Effector memory CD8-positive, alpha-beta T cell (primary cell): ENCODE data around the gene DYNC1LI2.

ENCODE experiments used
- ATAC-seq: fragments of 150-1000 bp; cut with Tn5 transposase; replicated peaks from 2 replicates; pipeline ENCODE4 v1.10.0; 2021; ENCODE audit warnings: mild to moderate bottlenecking, moderate library complexity
- DNase-seq, 3 experiments: peaks; one replicate each; pipeline ENCODE4 v3.0.0; 2021
- H3K27ac Mint-ChIP-seq, 2 donors: one replicate each; pipeline ENCODE4 v1.8.0; 2022; ENCODE audit warnings: mild to moderate bottlenecking in 2 of 2, mixed read lengths in 2 of 2, moderate library complexity in 2 of 2
- H3K27me3 Mint-ChIP-seq, 2 donors: one replicate each; pipeline ENCODE4 v1.8.0; 2022; ENCODE audit warnings: mixed read lengths in 2 of 2
- H3K36me3 Mint-ChIP-seq: one replicate; pipeline ENCODE4 v1.8.0; 2022; ENCODE audit warnings: mild to moderate bottlenecking, moderate library complexity, mixed read lengths; ENCODE audit not compliant: insufficient read depth
- H3K4me1 Mint-ChIP-seq, 2 donors: one replicate each; pipeline ENCODE4 v1.8.0; 2022; ENCODE audit warnings: low read depth in 2 of 2, mixed read lengths in 2 of 2
- H3K4me3 Mint-ChIP-seq, 2 donors: one replicate each; pipeline ENCODE4 v1.8.0; 2022; ENCODE audit warnings: mild to moderate bottlenecking in 2 of 2, mixed read lengths in 2 of 2, moderate library complexity in 2 of 2
- H3K9me3 Mint-ChIP-seq, 2 donors: one replicate each; pipeline ENCODE4 v1.8.0; 2022; ENCODE audit warnings: mixed read lengths in 2 of 2

The DYNC1LI2 gene

DNA sequence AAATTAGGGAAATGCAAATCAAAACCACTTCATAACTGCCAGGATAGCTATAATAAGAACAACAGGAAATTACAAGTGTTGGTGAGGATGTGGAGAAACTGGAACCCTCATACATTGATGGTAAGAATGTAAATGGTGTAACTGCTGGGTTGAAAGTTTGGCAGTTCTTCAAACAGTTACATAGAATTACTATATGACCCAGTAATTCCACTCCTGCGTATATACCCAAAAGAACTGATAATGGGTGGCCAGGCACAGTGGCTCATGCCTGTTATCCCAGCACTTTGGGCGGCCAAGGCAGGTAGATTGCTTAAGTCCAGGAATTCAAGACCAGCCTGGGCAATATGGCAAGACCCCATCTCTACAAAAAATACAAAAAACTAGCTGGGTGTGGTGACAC, 50.4 kb downstream of the DYNC1LI2 start:
- no peak for DNase-seq
- H3K4me3 Mint-ChIP-seq = no peak overlapping the region
- peaks cover 0 to 3% of the 10 kb centered on the region in 2 donors for H3K4me1 Mint-ChIP-seq
- no peaks in the 10 kb centered on the region for H3K9me3 Mint-ChIP-seq
- peaks cover 6% of the 10 kb centered on the region for H3K36me3 Mint-ChIP-seq
- H3K27me3 Mint-ChIP-seq = peaks cover 5 to 44% of the 10 kb centered on the region in 2 donors
- ATAC-seq = no peak
- H3K27ac Mint-ChIP-seq = no peak overlapping the region

- ATAC-seq (no peak), DNase-seq (no peak)
- peaks cover 6% of the 10 kb centered on the region for H3K36me3 Mint-ChIP-seq
- no peaks in the 10 kb centered on the region for H3K9me3 Mint-ChIP-seq
- H3K27me3 Mint-ChIP-seq = peaks cover 5 to 43% of the 10 kb centered on the region in 2 donors
- H3K4me3 Mint-ChIP-seq = no peak overlapping the region
- H3K27ac Mint-ChIP-seq = no peak overlapping the region
- peaks cover 0 to 8% of the 10 kb centered on the region in 2 donors for H3K4me1 Mint-ChIP-seq
These were observed 51.5 kb downstream of the DYNC1LI2 start for GRCh38 chr16:66699898-66700297.

GRCh38 chr16:66698046-66698445, 53.4 kb downstream of the DYNC1LI2 start:
- H3K36me3 Mint-ChIP-seq = peaks cover 6% of the 10 kb centered on the region
- no peak overlapping the region for H3K27ac Mint-ChIP-seq
- peaks cover 5 to 26% of the 10 kb centered on the region in 2 donors for H3K27me3 Mint-ChIP-seq
- H3K4me1 Mint-ChIP-seq = peaks cover 0 to 8% of the 10 kb centered on the region in 2 donors
- no peaks in the 10 kb centered on the region for H3K9me3 Mint-ChIP-seq
- H3K4me3 Mint-ChIP-seq = peak overlapping the region; percentile 76 to 79
- no peak for DNase-seq
- no peak for ATAC-seq

- H3K27ac Mint-ChIP-seq = peak within 1 kb of the TSS in 1 of 2 donors; percentile 60
- H3K4me1 Mint-ChIP-seq = peaks cover 0 to 8% of the 10 kb centered on the region in 2 donors
- ATAC-seq (peak; percentile 91), DNase-seq (peak; percentile 53 to 59 (median 59))
- peak within 1 kb of the TSS; percentile 76 to 79 for H3K4me3 Mint-ChIP-seq
- peaks cover 6% of the 10 kb centered on the region for H3K36me3 Mint-ChIP-seq
- peaks cover 5 to 21% of the 10 kb centered on the region in 2 donors for H3K27me3 Mint-ChIP-seq
- H3K9me3 Mint-ChIP-seq = no peaks in the 10 kb centered on the region
These were observed 54.5 kb downstream of the DYNC1LI2 start, which contains the start of gene CMTM4 for GRCh38 chr16:66696669-66697630. CMTM4 (minus strand) TSS chr16:66696743; CDS start chr16:66696525, 218 bp downstream.

DNA sequence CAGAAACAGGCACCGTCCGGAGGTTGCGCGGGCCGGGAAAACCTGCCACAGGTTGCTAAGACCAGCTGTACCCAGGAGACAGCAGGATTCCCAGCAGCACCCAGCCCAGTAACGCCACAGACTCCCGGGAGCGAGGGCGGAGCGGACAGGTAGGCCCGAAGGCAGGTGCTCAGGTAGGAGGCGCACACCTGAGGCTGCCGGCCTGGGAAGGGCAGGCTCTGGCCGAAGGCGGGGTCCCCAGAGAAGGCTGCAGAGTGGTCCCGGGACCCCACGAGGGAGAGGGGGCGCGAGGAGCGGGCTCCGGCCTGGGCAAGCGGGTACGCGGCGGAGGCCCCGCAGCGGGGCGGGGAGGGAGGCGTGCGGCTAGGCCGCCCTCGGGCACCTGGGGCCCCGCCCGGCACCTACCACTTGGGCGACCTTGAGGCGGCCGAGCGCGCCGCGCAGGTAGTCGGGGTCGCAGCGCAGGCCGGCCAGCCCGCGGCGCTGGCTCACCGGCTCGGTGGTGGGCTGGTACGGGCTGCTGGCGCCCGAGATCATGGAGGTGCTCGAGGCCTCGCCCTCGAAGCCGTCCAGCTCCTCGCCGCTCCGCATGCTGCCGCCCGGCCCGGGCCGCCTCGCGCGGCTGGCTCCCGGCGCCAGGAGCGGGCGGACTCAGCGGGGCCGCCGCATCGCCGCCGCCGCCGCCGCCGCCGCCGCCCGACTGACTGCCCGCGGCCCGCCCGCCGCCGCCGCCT, 55.3 kb downstream of the DYNC1LI2 start:
- peaks cover 0 to 8% of the 10 kb centered on the region in 2 donors for H3K4me1 Mint-ChIP-seq
- peaks cover 5 to 21% of the 10 kb centered on the region in 2 donors for H3K27me3 Mint-ChIP-seq
- ATAC-seq = peak; percentile 54
- peak overlapping the region in 1 of 2 donors; percentile 60 for H3K27ac Mint-ChIP-seq
- H3K9me3 Mint-ChIP-seq = no peaks in the 10 kb centered on the region
- peaks cover 6% of the 10 kb centered on the region for H3K36me3 Mint-ChIP-seq
- peak overlapping the region; percentile 72 to 78 for H3K4me3 Mint-ChIP-seq
- peak in 2 of 3 experiments; percentile 10 to 32 for DNase-seq

DNA sequence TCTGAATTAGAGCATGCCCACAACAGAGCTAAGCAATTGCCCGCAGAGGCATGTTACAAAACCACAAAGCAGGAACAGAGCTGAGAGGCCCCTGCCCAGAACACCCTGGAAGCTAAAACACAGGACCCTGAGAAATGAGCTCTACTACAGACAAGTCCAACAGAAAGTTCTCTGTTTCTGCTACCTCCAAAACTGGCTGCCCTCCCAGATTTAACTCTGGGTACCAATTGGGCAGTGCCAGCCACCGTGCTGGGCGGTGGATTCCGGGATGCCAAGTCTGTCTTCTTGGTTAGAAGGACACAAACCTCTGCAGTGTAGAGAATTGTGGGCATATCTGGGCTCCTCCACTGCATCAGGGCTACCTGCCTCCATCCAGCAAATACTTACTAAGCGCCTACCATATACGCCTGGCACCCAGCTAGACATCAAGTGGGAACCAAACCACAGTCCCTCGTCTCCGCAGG, 55.9 kb downstream of the DYNC1LI2 start:
- DNase-seq = no peak
- H3K4me3 Mint-ChIP-seq = peak overlapping the region; percentile 72 to 78
- peak overlapping the region in 1 of 2 donors; percentile 60 for H3K27ac Mint-ChIP-seq
- peaks cover 0 to 8% of the 10 kb centered on the region in 2 donors for H3K4me1 Mint-ChIP-seq
- ATAC-seq = no peak
- no peaks in the 10 kb centered on the region for H3K9me3 Mint-ChIP-seq
- H3K36me3 Mint-ChIP-seq = peaks cover 6% of the 10 kb centered on the region
- peaks cover 5 to 21% of the 10 kb centered on the region in 2 donors for H3K27me3 Mint-ChIP-seq

DNA sequence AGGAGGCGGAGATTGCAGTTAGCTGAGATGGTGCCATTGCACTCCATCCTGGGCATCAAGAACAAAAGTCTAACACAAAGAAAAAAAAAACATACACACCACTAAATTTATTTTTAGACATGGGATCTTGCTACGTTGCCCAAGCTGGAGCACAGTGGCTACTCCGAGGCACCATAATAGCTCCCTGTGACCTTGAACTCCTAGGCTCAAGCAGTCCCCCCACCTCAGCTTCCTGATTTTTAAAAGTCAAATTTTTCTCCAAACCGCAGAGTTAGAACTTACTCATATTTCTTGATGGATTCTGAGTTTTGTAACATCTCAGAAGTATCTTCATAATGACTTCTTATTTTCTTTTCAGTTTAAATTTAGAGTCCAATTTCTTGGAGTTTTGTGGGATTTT, 58.3 kb downstream of the DYNC1LI2 start:
- Mint-ChIP-seq H3K4me1 (peaks cover 0 to 8% of the 10 kb centered on the region in 2 donors), H3K4me3 (no peak overlapping the region), H3K27me3 (peaks cover 0 to 3% of the 10 kb centered on the region in 2 donors), H3K27ac (no peak overlapping the region), H3K36me3 (peaks cover 6% of the 10 kb centered on the region), H3K9me3 (no peaks in the 10 kb centered on the region)
- DNase-seq (no peak), ATAC-seq (no peak)

- Mint-ChIP-seq H3K27ac (no peak overlapping the region), H3K4me1 (peaks cover 0 to 7% of the 10 kb centered on the region in 2 donors), H3K36me3 (peaks cover 6% of the 10 kb centered on the region), H3K9me3 (no peaks in the 10 kb centered on the region), H3K27me3 (no peaks in the 10 kb centered on the region), H3K4me3 (no peak overlapping the region)
- ATAC-seq = no peak
- DNase-seq = no peak
These were observed 59.1 kb downstream of the DYNC1LI2 start for GRCh38 chr16:66692341-66692740.

DNA sequence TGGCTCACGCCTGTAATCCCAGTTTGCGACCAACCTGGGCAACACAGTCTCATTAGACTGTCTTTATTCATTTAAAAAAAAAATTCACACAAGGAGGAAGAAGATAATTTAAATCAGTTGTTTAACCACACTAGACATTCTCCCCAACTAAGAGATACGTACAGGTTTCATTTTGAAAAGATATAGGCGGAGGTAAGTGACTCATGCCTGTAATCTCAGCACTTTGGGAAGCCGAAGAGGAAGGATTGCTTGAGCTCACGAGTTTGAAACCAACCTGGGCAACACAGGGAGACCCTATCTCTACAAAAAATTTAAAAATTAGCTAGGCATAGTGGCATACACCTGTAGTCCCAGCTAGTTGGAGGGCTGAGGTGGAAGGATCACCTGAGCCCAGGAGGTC, 60.2 kb downstream of the DYNC1LI2 start:
- Mint-ChIP-seq H3K4me3 (no peak overlapping the region), H3K27me3 (no peaks in the 10 kb centered on the region), H3K27ac (no peak overlapping the region), H3K36me3 (no peaks in the 10 kb centered on the region), H3K9me3 (no peaks in the 10 kb centered on the region), H3K4me1 (peaks cover 0 to 5% of the 10 kb centered on the region in 2 donors)
- no peak for DNase-seq
- ATAC-seq = no peak

DNA sequence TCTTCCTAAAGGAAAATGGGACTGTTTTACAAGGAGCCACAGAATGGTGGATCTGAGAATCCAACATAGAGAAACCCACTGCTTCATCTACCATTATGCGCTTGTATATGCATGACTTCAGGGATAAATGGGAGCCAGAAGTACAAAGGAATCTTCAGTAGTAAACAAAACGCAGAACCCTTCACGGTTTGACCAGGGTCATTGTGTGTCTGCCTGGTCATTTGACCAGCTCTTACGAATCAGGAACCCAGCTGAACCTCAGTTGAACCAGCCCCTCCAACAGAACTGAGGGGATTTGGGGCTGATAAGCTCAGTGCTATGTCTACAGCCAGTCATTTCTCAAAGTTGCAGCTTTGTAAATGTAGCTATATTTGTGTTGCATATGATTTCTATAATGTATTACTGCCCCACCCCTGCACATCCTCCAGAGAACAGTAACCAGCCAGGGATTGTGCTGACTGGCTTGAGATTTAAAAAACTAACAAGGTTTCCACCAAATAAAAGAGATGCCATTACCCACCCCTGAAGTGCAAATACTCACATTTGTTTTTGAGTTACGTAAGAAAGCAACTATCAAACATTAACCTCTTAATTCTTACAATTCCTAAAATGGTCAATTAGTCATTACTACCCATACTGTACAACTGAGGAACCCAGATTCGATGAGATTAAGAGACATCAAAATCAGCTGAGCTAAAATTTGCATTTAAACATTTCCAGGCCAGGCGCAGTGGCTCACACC, 61.1 kb downstream of the DYNC1LI2 start:
- Mint-ChIP-seq H3K4me3 (no peak overlapping the region), H3K4me1 (peaks cover 0 to 4% of the 10 kb centered on the region in 2 donors), H3K27ac (no peak overlapping the region), H3K27me3 (no peaks in the 10 kb centered on the region), H3K36me3 (no peaks in the 10 kb centered on the region), H3K9me3 (no peaks in the 10 kb centered on the region)
- ATAC-seq = no peak
- DNase-seq = no peak

DNA sequence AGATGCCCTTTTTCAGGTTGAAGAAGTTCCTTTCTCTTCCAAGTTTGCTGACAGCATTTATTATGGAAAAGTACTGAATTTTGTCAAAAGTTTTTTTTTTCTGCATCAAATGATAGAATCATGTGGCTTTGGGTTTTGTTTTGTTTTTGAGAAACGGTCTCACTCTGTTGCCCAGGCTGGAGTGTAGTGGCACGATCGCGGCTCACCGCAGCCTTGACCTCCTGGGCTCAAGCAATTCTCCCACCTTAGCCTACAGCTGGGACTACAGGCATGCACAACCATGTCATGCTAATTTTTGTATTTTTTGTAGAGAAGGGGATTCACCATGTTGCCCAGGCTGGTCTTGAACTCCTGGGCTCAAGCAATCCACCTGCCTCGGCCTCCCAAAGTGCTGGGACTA, 62.1 kb downstream of the DYNC1LI2 start:
- H3K27me3 Mint-ChIP-seq = no peaks in the 10 kb centered on the region
- DNase-seq = no peak
- no peak overlapping the region for H3K4me3 Mint-ChIP-seq
- H3K27ac Mint-ChIP-seq = no peak overlapping the region
- H3K4me1 Mint-ChIP-seq = no peaks in the 10 kb centered on the region
- H3K9me3 Mint-ChIP-seq = no peaks in the 10 kb centered on the region
- no peaks in the 10 kb centered on the region for H3K36me3 Mint-ChIP-seq
- no peak for ATAC-seq

- H3K9me3 Mint-ChIP-seq = no peaks in the 10 kb centered on the region
- no peak for DNase-seq
- no peaks in the 10 kb centered on the region for H3K4me1 Mint-ChIP-seq
- no peaks in the 10 kb centered on the region for H3K27me3 Mint-ChIP-seq
- H3K4me3 Mint-ChIP-seq = no peak overlapping the region
- no peaks in the 10 kb centered on the region for H3K36me3 Mint-ChIP-seq
- no peak for ATAC-seq
- H3K27ac Mint-ChIP-seq = no peak overlapping the region
These were observed 63.3 kb downstream of the DYNC1LI2 start for GRCh38 chr16:66687906-66688625.
